ENCODE results near the gene HEATR3. TPM values are rescaled to one million over a fixed set of nuclear protein-coding genes. Genes with fewer than 3 reads are reported as not detected.

HEATR3 gene
- total RNA-seq, 2 donors from 2014 or later, result 18.8 to 22.7 TPM

DNA sequence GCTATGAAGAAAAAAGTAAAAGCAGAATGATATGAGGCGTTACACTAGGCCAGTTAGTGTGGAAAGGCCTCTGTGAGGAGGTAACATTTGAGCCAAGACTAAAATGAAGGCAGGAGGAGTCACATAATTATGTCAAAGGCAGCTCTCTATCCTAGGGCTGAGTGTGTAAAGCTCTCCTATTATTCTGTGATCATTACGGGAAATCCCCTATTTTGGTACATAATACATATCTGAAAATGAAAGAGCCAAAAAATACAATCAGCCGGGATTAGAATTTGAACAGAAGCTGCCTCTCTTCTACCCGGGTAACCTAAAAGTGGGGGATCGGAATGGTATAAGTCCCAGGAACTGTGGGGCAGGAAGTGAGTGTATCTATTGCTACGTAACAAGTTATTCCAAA is 27.1 kb downstream of the HEATR3 start:
- Histone ChIP-seq H3K4me1 (replicated peaks) (no peaks in the 10 kb centered on the region), H3K36me3 (no peaks in the 10 kb centered on the region), H3K27me3 (replicated peaks; ENCODE audit: insufficient read depth) (no peaks in the 10 kb centered on the region), H3K9me3 (no peaks in the 10 kb centered on the region), H3K4me3 (no peak overlapping the region), H3K27ac (no peak overlapping the region)
- intact Hi-C loops (cut with DNase I), result no loop called here
- DNase-seq (ENCODE audit: low spot score), result no peak
- TF ChIP-seq, protein P1, sequence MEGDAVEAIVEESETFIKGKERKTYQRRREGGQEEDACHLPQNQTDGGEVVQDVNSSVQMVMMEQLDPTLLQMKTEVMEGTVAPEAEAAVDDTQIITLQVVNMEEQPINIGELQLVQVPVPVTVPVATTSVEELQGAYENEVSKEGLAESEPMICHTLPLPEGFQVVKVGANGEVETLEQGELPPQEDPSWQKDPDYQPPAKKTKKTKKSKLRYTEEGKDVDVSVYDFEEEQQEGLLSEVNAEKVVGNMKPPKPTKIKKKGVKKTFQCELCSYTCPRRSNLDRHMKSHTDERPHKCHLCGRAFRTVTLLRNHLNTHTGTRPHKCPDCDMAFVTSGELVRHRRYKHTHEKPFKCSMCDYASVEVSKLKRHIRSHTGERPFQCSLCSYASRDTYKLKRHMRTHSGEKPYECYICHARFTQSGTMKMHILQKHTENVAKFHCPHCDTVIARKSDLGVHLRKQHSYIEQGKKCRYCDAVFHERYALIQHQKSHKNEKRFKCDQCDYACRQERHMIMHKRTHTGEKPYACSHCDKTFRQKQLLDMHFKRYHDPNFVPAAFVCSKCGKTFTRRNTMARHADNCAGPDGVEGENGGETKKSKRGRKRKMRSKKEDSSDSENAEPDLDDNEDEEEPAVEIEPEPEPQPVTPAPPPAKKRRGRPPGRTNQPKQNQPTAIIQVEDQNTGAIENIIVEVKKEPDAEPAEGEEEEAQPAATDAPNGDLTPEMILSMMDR (IDR thresholded peaks at IDR 0.05), result no peak
- no peak for TF ChIP-seq POLR2AphosphoS5 (IDR thresholded peaks at IDR 0.05)
- TF ChIP-seq POLR2A (IDR thresholded peaks at IDR 0.05), result no peak
- 85% methylated on average over 6 of the region's 6 CpGs for WGBS

DNA sequence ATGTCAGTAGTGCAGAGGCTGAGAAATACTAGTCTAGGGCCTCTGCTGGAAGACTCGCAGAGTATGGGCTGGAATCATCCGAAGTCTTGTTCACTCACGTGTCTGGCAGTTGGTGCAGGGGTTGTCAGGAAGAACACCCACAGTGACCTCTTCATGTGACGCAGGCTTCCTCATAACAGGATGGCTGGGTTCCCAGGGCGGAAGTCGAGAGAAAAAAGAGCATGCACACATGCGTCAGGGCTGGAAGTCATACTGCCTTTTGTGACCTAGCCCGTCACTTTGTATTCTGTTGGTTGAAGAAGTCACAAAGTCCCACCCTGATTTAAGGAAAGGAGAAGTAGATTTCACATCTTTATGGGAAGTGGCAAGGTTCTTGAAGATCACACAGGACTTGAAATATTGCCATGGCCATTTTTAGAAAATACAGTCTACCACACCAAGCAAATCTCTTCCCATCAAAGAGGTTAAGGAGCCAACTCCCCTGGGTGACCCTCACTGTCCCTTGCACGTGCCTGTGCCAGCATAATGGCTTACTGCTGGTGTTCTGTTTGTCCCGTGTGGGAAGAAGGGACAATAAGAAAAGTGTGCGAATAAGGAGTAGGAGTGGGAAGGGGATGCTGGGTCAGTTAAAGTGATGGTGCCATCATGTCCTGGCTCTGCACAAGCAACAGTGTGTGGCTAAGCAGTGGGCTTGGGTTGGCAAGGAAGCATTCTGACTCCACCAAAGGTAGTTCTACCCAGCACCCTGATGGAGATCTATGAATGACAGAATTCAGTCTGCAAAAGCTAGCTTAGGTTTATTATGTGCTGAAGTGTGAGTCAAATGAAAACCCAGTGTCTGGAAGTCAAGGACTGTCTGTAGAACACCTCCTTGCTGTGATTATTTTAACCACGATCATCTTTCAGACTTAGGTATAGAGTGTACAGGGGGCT is 28.1 kb downstream of the HEATR3 start:
- peak; percentile 11 for DNase-seq (ENCODE audit: low spot score)
- Histone ChIP-seq H3K4me3 (no peak overlapping the region), H3K4me1 (replicated peaks) (no peaks in the 10 kb centered on the region), H3K36me3 (no peaks in the 10 kb centered on the region), H3K27me3 (replicated peaks; ENCODE audit: insufficient read depth) (no peaks in the 10 kb centered on the region), H3K9me3 (no peaks in the 10 kb centered on the region), H3K27ac (no peak overlapping the region)
- intact Hi-C loops (cut with DNase I), result no loop called here
- WGBS, result 80% methylated on average over 12 of the region's 12 CpGs
- TF ChIP-seq, protein P1 (IDR thresholded peaks at IDR 0.05), result no peak
- TF ChIP-seq POLR2A (IDR thresholded peaks at IDR 0.05) (no peak), POLR2AphosphoS5 (IDR thresholded peaks at IDR 0.05) (no peak)

DNA sequence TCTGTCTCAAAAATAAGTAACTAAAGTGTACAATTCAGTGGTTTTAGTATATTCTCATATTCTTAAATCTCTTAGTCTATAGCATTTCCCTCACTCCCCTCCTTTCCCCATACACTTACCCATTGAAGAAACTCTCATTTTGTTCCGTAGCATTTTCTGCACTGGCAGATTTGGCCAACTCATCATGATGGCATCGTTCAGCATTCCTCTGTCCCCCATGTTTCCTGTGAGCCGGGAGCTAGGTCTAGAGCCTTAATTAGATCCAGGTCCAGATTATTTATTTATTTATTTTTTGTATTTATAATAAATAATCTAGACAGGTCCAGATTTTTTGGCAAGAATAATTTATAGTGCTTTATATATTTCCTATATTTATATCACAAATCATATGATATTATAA is 31.0 kb downstream of the HEATR3 start:
- H3K27me3 ChIP-seq (replicated peaks; ENCODE audit: insufficient read depth), result no peaks in the 10 kb centered on the region
- no peaks in the 10 kb centered on the region for H3K9me3 ChIP-seq
- H3K4me3 ChIP-seq, result no peak overlapping the region
- intact Hi-C loops (cut with DNase I), result no loop called here
- no peaks in the 10 kb centered on the region for H3K36me3 ChIP-seq
- H3K27ac ChIP-seq, result no peak overlapping the region
- no peak for DNase-seq (ENCODE audit: low spot score)
- H3K4me1 ChIP-seq (replicated peaks), result no peaks in the 10 kb centered on the region
- TF ChIP-seq POLR2AphosphoS5 (IDR thresholded peaks at IDR 0.05) (no peak), POLR2A (IDR thresholded peaks at IDR 0.05) (no peak)
- TF ChIP-seq, protein P1 (IDR thresholded peaks at IDR 0.05), result no peak
- 90% methylated on average over 3 of the region's 3 CpGs for WGBS

DNA sequence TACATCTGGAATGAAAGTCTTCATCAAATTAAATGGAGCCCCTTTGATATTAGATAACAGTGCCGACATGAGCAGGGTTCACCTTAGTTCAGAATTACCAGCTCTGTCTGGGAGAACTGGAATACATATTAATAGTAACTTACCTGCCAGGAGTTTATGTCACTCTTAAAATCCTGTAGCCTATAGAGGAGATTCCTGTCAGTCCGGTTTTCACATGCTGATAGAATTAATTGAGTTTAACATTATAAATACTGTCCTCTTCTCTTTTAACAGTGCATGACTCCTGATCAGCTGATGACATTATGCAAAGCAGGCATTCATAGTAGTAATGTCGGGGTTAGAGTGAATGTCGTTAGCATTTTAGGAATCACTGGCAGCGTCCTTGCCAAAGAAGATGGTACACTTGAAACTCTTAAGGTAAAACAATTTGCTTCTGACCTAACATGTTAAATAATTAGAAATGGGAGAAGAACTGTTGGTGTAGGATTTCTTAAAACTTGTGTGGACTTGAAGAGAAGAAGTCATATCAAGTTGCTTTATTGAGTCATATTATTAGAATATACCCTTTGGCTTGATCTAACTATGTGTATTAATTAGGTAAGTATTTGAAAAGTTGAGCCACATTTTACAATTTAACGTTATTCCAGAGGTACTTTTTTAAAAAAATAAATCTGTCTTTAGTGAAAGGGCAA is 34.3 kb downstream of the HEATR3 start:
- Histone ChIP-seq H3K36me3 (no peaks in the 10 kb centered on the region), H3K4me1 (replicated peaks) (no peaks in the 10 kb centered on the region), H3K4me3 (no peak overlapping the region), H3K27ac (no peak overlapping the region), H3K27me3 (replicated peaks; ENCODE audit: insufficient read depth) (no peaks in the 10 kb centered on the region), H3K9me3 (no peaks in the 10 kb centered on the region)
- DNase-seq (ENCODE audit: low spot score), result peak; percentile 8
- TF ChIP-seq POLR2A (IDR thresholded peaks at IDR 0.05) (no peak), POLR2AphosphoS5 (IDR thresholded peaks at IDR 0.05) (peak; percentile 39)
- TF ChIP-seq, protein P1 (IDR thresholded peaks at IDR 0.05), result no peak
- 48% methylated on average over 6 of the region's 6 CpGs for WGBS
- intact Hi-C loops (cut with DNase I), result no loop called here

All from prostate gland (tissue), 2 donors.